ENCODE results near the gene PTPRM.

The PTPRM gene

DNA sequence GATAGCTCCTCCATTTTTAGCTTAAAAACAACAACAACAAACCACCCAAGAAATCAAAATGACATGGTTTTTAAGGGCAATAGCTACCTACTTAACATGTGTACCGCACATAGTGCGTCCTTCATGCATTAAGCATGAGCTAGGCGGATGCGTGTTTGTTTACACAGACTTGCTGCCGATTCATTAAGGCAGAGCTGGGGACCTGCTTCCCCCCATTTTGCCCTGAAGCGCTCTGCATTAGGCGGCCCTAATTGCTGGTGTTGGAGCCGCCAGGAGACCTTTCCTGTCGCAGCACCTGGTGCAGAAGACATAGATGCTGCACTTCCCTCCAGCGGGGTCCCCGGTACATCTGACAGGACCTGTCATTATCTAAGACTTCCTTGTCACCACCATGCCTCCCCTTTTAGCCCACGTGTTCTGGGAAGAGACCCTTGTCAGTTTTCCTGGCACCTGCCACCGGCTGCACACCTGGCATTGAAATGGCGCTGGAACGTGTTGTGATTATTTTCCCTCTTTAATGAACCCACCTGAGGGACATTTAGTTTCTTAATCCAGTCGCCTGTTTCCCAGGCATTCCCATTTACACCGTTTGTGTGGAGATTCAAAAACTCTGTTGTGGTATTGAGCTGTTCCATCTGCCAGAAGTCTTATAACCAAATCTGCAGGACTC lies 781.1 kb downstream of the PTPRM start:
- DNase-seq, result peak; percentile 88

GRCh38 chr18:8349608-8350323 lies 782.6 kb downstream of the PTPRM start:
- no peak for DNase-seq

DNA sequence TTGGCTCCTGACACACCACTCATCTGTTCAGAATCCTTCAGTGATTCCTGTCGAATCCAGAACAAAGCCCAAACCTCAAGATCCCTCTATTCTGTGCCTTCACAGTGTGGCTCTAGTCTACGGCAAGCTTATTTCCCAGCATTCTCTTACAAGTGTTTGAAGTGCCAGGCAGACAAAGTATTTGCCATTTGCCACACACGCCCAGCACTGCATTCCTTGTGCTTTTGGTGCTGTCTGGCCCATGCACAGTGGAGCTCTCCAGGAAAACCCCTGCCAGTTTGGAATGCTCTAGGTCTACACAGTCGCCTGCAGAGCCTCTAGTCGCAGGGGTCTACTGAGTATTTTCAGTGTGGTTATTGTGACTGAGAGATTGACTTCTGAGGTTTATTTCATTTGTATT lies 783.5 kb downstream of the PTPRM start:
- DNase-seq, result no peak

- DNase-seq, result no peak
These were observed 784.0 kb downstream of the PTPRM start for GRCh38 chr18:8351161-8351560.

GRCh38 chr18:8354304-8354703 lies 787.2 kb downstream of the PTPRM start:
- DNase-seq, result no peak

GRCh38 chr18:8356001-8356400 lies 788.9 kb downstream of the PTPRM start:
- DNase-seq, result no peak

- no peak for DNase-seq
These were observed 790.2 kb downstream of the PTPRM start for GRCh38 chr18:8357320-8357719.

GRCh38 chr18:8358033-8358765 lies 791.1 kb downstream of the PTPRM start:
- DNase-seq, result no peak

GRCh38 chr18:8359076-8359475 lies 792.0 kb downstream of the PTPRM start:
- no peak for DNase-seq

- DNase-seq, result no peak
These were observed 792.4 kb downstream of the PTPRM start for GRCh38 chr18:8359481-8359880.

GRCh38 chr18:8361941-8362471 lies 794.9 kb downstream of the PTPRM start:
- no peak for DNase-seq

DNA sequence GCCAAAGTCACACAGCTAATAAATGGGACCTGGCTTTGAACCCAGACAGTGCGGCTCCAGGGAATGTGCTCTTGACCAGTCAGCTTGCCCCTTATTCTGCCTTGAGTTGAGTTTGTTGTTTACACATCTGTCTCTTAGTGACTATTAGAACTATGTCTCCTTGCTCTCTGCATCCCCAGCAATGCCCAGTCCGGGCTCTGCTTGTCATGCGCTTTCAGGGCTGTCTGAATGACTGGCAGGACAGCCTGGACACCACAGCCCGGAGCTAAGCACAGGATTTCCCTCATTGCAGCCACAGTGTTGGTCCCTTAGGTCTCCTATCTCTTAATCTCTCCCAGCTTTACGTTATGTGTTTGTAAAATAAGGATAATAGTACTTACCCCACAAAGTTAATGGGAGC lies 795.7 kb downstream of the PTPRM start:
- DNase-seq, result no peak

- DNase-seq, result no peak
These were observed 797.3 kb downstream of the PTPRM start for GRCh38 chr18:8364385-8364784.

- DNase-seq, result no peak
These were observed 797.9 kb downstream of the PTPRM start for GRCh38 chr18:8365006-8365405.

DNA sequence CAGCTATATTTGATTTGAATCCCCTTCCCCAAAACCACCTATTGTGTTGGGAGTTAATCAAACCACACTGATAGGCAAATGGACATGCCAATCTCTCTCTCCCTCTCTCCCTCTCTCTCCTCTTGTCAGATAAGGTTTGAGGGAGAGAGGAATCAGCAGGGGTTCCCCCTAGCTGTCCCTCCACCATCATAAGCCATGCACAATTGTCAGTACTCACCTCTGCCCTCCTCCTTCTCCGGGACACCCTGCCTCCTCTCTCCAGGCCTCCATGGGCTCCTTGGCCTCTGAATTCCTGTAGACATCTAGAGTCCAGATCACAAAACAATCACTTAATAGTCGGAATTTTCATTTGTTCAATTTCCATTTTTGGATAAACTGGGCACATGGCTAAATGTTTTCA lies 798.4 kb downstream of the PTPRM start:
- DNase-seq, result no peak

GRCh38 chr18:8366070-8366469 lies 799.0 kb downstream of the PTPRM start:
- no peak for DNase-seq

DNA sequence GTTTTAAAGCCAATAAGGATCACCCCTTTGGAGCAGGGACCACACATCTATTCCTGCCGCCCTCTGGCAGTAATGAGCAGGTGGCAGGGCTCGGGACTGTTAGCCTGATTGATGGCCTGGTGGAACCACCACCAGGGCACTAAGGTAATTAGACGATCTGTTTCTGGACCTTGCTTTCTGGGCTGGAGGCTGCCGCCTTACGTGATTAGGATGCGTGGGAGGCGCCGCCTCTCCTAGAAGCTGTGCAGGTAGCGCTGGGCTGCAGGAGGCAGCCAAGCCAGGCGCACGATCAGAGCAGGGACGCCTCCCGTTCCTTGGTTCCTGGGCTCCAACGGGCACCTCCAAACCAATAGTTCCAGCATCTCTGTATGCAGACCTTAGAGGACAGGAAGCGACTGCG lies 799.5 kb downstream of the PTPRM start:
- no peak for DNase-seq

DNA sequence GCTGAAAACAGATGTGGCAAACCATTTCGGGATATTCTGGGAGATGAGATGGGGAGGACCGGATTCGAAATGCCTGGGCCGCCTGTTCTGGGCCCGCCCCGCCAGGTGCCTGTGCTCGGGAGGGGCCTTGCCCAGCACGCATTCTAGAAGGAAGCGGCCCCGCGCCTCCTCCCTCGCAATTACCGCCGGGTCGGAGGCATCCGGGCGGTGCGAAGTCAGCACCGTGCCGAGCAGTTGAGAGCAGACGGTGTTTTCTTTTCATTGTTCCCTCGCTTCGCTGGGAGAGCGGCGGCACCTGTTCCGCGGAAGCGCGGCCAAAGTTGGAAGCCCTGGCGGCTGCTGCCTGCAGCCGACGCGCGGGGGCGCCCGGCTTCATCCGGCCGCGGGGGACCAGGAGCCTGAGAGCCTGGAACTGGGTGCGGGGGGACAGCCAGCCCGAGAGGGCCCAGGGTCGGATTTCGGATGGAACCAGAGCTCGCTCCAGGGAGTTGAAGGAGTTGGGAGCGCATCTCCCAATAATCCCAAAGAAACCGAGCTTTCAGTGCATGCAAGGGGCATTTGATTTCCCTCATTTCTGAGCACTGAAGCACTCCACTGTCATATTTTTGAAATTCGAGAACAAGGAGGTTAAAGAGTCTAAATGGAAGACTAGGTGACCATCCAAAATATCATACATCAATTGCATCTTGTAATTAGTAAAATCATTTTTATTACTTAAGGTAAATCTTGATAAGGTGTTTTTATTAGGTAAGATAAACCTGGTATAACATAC lies 800.3 kb downstream of the PTPRM start:
- DNase-seq, result no peak

DNA sequence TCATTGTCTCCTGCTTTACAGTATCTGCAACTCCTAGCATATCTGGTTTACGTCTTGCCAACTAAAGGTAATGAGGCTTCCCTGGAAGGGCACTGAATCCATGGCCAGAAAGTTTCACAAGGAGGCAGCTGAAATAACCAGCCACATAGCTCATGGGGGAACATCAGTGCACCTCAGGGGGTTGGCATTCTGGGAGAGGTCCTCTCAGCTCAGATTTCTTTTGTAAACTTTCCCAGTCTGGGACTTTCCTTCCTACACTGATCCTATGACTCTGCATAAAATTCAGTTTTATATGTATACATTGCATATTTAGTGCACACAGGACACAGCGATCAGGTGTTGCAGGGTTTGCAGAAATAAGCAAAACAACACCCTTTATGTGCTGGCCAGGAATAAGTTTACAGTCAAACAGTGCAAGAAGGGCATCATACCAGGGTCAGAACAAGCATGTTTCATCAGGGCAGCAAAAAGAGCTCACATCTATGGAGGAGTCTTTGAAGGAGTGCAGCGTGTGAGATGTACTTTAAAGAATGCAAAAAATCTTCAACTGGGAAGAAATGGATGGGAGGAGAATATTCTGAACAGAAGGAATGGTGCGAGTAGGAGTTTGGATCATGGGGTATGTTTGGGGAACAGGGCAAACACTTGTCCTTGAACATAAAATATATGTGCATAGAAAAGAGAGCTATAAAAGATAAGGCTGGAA lies 801.5 kb downstream of the PTPRM start:
- no peak for DNase-seq

GRCh38 chr18:8373486-8373885 lies 806.4 kb downstream of the PTPRM start:
- no peak for DNase-seq

- no peak for DNase-seq
These were observed 807.6 kb downstream of the PTPRM start for GRCh38 chr18:8374676-8375075.

GRCh38 chr18:8375249-8375648 lies 808.1 kb downstream of the PTPRM start:
- DNase-seq, result no peak

Data from NCI-H1105 (cell line).